Ishikawa (cell line): ENCODE data around the gene FOXN3.

Experiments
- CEBPB ChIP-seq: IDR thresholded peaks from 2 replicates; pipeline ENCODE4 v1.6.1; 2012
- EP300 ChIP-seq: IDR thresholded peaks from 2 replicates; pipeline ENCODE4 v1.6.1; 2012; ENCODE audit warnings: borderline replicate concordance
- MAX ChIP-seq: IDR thresholded peaks from 2 replicates; pipeline ENCODE4 v1.6.1; 2012
- RAD21 ChIP-seq: IDR thresholded peaks from 2 replicates; pipeline ENCODE4 v1.6.1; 2012; ENCODE audit warnings: low read depth
- TAF1 ChIP-seq: IDR thresholded peaks from 2 replicates; pipeline ENCODE4 v1.6.1; 2012; ENCODE audit warnings: low read depth, mild to moderate bottlenecking
- TF ChIP-seq, protein P1 (sequence below): IDR thresholded peaks from 2 replicates; pipeline ENCODE4 v1.6.1; 2012; ENCODE audit warnings: low read depth, mild to moderate bottlenecking

- TF ChIP-seq RAD21 = no peak
- TF ChIP-seq TAF1 = no peak
- no peak for TF ChIP-seq CEBPB
- TF ChIP-seq MAX = no peak
- TF ChIP-seq EP300 = no peak
- TF ChIP-seq, protein P1, sequence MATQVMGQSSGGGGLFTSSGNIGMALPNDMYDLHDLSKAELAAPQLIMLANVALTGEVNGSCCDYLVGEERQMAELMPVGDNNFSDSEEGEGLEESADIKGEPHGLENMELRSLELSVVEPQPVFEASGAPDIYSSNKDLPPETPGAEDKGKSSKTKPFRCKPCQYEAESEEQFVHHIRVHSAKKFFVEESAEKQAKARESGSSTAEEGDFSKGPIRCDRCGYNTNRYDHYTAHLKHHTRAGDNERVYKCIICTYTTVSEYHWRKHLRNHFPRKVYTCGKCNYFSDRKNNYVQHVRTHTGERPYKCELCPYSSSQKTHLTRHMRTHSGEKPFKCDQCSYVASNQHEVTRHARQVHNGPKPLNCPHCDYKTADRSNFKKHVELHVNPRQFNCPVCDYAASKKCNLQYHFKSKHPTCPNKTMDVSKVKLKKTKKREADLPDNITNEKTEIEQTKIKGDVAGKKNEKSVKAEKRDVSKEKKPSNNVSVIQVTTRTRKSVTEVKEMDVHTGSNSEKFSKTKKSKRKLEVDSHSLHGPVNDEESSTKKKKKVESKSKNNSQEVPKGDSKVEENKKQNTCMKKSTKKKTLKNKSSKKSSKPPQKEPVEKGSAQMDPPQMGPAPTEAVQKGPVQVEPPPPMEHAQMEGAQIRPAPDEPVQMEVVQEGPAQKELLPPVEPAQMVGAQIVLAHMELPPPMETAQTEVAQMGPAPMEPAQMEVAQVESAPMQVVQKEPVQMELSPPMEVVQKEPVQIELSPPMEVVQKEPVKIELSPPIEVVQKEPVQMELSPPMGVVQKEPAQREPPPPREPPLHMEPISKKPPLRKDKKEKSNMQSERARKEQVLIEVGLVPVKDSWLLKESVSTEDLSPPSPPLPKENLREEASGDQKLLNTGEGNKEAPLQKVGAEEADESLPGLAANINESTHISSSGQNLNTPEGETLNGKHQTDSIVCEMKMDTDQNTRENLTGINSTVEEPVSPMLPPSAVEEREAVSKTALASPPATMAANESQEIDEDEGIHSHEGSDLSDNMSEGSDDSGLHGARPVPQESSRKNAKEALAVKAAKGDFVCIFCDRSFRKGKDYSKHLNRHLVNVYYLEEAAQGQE = no peak
Observed at GRCh38 chr14:89180546-89180945, 236.5 kb downstream of the FOXN3 start.
